GM23338 (cell line): ENCODE measurements around the gene PNLIPRP2.

Experiments used
- CREB1 ChIP-seq: fragments of 250-450 bp; sonication (Bioruptor Pico); IDR thresholded peaks from 2 replicates; pipeline ENCODE4 v1.5.0; 2020; ENCODE audit warnings: low read depth, mild to moderate bottlenecking, moderate library complexity
- CTCF ChIP-seq, 2 experiments: fragments of 200-600 bp in 1 of 2; sonication (generic) in 1 of 2; conservative IDR thresholded peaks; 2 replicates each; pipeline versions ENCODE4 v1.5.1 to v1.6.1; 2016 to 2017; ENCODE audit warnings: antibody characterized with exemption in 2 of 2, low read depth in 2 of 2, mild to moderate bottlenecking in 2 of 2, moderate library complexity in 1 of 2
- EZH2 ChIP-seq: fragments of 200-600 bp; sonication (generic); IDR thresholded peaks from one replicate; pipeline ENCODE4 v1.8.0; 2017; ENCODE audit warnings: antibody characterized with exemption, mild to moderate bottlenecking, low read depth; ENCODE audit not compliant: unreplicated experiment
- JUNB ChIP-seq: IDR thresholded peaks from one replicate; pipeline ENCODE4 v1.6.1; 2016; ENCODE audit warnings: antibody characterized with exemption; ENCODE audit not compliant: unreplicated experiment
- POLR2AphosphoS5 ChIP-seq: IDR thresholded peaks from 2 replicates; pipeline ENCODE4 v1.6.1; 2016; ENCODE audit warnings: antibody characterized with exemption, low read depth
- REST ChIP-seq: IDR thresholded peaks from one replicate; pipeline ENCODE4 v1.6.1; 2018; ENCODE audit warnings: antibody characterized with exemption; ENCODE audit not compliant: unreplicated experiment
- ZNF331 ChIP-seq: fragments of 250-450 bp; sonication (Bioruptor Pico); IDR thresholded peaks from 2 replicates; pipeline ENCODE4 v1.5.0; 2020; ENCODE audit warnings: low read depth, mild to moderate bottlenecking, moderate library complexity

GRCh38 chr10:116597543-116597942 lies 23.2 kb upstream of the PNLIPRP2 start:
- TF ChIP-seq POLR2AphosphoS5, result no peak
- TF ChIP-seq ZNF331 (CRISPR knock-in tag), result no peak
- TF ChIP-seq CTCF (conservative IDR thresholded peaks at IDR 0.05; ENCODE audit: low read depth in 2 of 2), result 0 out of 4 replicates have a peak, but pooled peaks of 1 of the 2 experiments have one; percentile 5
- TF ChIP-seq CREB1 (CRISPR knock-in tag), result no peak
- TF ChIP-seq REST, result no peak
- no peak for TF ChIP-seq EZH2
- TF ChIP-seq JUNB, result no peak
